GM18867 (cell line): ENCODE measurements around the gene LSP1.

Experiments
- ATAC-seq: cut with Tn5 transposase; IDR thresholded peaks from one replicate; pipeline ENCODE4 v1.9.1; 2021; ENCODE audit warnings: mild to moderate bottlenecking, moderate library complexity; ENCODE audit not compliant: unreplicated experiment

LSP1 gene

GRCh38 chr11:1847006-1847735 is 5.7 kb upstream of the LSP1 start:
- ATAC-seq = no peak

- no peak for ATAC-seq
Measured at GRCh38 chr11:1847926-1848639, 4.8 kb upstream of the LSP1 start.

GRCh38 chr11:1848640-1849430 is 4.0 kb upstream of the LSP1 start:
- ATAC-seq = no peak

DNA sequence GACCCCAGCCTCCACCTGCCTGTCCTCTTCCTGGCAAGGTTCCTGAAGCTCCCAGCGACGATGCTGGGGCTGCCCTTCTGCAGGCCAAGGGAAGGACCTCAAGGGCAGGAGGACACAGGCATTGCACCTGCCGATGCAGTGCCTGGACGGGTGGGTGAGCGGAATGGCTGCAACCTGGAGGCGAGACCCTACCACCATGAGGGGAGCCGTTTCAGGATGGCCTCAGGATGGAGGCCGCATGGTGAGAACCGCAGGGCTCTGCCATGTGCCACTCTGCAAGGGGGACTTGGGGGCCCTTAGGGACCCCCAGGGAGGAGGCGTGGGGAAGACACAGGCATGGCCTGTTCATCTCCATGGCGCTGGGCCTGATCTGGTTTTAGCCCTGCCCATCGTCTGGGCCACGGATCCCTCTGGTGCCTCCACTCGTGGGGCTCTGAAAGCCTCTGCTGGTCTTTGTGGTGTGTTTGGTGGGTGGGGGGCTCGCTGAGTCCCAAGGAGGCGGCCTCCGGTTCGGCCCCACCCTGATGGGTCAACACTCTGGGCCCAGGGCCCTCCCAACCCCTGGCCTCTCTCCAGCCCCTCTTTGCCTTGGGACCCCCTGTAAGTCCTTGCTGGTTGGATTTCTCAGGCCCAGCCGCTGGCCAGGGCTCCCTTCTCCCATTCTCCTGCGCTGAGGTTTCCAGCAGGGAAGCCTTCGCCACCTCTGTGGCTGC is 1.3 kb upstream of the LSP1 start:
- ATAC-seq = no peak

GRCh38 chr11:1852271-1852876 is 510 bp upstream of the LSP1 start:
- ATAC-seq = peak; percentile 1

DNA sequence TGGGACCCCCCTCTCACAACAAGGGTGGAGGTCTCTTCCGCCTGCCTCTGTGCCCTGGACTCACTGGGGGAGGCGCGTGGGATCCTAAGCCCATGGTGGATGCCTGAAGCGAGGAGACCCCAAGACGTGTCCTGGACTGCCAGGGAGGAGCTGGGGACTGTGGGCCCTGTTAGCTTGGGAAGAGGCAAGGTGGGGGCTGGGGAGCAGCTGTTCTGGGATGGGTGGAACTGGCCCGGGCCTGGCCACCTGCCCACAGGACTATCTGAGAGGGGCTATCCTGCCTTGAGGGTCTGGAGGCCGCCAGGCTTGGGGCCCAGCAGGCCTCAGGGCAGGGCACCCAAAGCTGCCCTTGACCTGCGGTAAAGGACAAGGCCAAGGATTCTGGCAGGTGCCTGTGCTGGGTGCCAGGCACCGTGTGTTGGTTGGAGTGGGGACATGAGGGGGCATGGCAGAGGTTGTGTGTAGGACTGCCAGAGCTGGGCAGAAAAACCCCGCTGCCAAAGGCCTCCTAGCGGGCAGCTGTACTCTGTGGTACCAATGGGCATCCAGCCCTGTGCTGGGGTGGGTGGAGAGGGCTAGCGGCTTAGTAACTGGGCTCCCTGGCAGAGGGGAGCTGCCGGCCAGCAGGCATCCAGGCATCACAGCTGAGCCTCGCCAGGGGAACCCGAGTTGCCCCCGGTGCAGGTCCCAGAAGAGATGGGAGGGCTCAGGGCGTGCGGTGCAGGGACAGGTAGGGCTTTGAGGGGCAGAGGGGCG is 670 bp downstream of the LSP1 start:
- ATAC-seq = no peak

DNA sequence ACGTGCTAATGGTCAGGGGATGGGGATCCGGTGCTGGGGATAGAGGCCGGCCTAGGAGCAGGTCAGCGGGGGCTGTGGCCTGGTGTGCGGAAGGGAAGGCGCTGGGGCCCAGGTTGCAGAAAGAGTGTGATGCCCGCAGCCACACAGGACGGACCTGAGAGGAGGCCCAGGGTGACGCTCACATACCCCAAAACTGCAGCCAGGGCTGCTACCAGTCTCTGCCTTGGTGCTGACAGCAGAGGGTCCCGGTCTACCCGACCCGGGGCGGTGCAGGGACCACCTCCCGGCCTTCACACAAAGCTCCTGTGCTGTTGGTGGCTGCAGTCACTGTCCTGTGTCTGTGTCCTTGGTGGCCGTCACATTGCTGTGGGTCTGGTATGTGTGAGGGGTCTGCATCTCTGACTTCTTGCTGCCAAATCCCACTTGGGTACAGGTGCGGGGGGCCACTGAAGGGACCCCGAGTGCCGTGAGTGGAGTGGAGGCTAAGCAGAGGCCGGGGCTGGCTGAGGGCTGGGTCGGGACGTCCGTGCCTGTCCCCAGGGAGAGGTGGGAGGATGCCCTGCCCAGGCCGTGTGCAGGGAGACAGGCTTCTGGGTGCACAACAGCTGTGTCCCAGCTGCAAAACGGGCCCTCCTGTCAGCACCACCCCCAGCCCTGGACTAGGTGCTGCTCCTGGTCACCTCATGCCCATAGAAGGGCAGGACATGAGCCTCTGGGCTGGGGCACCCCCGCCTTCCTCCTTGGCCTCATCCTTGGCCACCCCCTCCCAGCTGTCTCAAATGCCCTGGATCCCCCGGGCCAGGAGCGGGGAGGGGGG is 1.5 kb downstream of the LSP1 start:
- ATAC-seq = peak; percentile 14

DNA sequence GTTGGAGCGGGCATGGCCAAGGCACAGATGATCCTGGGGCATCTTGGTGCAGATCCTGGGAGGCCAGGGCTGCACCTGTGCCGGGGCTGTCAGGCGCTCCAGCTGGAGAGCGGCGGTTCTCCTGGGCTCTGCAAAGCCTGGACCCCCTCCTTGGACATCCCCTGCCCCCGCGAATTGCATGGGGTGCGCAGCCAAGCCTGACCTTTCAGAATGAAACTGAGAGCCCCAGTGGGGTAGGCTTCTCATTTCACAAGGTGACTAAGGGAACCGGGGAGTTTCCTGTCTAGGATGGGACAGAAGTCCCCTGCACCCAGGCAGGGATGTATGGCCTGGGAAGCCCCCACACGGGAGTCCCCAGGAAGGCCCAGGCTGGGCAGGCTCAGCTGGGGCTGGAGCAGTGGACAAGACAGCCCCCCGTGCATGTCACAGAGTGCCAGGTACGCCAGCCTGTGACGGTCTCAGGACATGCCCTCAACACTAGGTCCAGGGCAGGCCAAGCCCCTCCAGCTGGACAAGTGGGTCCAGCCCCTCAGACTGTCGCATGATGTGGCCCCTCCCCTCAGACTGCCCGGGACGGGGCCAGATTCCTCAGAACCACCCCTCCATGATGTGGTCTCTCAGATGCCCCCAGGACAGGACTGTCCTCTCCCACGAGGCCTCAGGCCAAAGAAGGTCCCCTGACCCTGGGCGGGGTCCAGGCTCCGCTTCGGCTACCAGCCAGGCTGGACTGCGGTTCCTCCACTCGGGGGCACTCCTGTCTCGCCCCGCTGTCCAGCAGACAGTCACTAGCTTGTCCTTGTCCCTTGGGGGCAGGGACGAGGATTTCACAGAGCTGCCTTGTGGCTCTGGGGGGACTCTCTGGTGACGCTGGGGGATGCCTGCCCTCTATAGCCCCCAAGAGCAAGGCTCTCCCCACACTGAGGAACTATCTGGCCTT is 2.3 kb downstream of the LSP1 start:
- peak; percentile 30 for ATAC-seq

DNA sequence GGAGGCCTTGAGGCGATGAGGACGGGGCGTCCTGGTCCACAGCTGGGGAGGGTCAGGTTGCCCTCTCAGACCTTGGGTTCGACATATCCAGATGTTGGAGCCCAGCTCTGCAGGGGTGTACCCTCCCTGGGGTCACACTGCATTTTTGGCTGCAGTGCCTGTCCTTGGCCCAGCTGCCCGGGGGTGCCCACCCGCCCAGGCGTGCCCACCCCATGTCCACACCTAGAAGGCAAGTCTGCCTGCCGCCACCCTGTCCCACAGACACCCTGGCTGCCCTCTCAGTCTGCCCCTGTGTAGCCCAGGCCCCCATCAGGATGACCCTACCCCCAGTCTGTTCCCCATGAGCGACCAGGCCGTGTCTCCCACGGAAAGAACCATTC is 3.0 kb downstream of the LSP1 start:
- ATAC-seq = no peak

DNA sequence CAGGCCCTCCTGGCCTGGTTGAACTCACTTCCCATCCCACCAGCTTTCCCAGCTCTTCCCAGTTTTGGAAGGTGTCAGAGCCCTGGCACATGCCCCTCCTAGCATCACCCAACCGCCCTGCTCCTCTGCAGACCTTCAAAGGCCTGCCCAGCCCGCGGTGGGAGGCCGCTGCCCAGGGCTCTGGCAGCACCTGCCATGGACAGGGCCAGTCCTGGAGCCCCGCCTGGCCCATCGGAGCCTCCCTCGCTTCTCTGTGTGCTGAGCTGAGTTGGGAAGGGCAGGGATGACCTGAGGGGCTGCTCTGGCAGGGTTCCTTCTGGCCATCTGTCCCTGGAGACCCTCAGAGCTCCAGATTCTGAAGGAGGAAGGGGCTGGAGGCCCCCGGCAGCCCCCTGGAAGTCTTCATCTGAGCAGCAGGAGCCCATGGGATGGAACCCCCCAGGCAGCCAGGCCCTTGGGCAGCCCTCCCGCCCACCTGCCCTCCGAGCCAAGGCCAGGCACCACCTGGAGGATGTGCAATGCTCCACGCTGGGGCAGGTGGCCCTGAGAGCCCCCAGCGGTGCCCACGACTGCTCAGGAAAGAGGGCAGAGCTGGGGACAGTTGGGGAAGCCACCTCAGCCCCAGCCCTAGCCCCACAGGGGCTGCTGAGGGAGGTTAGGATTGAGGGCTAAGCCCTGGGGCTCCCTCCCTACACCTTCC is 3.6 kb downstream of the LSP1 start:
- ATAC-seq = no peak

- ATAC-seq = no peak
Measured at GRCh38 chr11:1857064-1857463, 4.2 kb downstream of the LSP1 start.

DNA sequence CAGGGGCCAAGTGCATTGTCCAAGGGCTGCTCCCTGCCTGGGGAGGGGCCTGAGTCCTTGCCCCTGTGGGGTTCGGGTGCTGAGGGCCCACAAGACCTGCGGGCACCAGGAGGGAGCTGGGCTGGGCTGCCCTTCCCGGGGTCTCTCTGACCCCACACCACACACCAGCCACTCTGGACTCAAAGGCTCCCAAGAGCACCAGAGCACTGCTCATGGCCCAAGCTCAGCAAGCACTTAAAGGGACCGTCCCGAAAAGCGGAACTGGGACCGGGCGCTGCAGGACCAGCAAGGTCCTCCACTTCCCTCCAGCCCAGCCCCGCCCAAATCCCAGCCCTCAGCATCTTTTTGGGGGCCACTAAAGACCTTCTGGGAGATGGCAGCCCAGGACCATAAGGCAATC is 5.3 kb downstream of the LSP1 start:
- ATAC-seq = no peak

DNA sequence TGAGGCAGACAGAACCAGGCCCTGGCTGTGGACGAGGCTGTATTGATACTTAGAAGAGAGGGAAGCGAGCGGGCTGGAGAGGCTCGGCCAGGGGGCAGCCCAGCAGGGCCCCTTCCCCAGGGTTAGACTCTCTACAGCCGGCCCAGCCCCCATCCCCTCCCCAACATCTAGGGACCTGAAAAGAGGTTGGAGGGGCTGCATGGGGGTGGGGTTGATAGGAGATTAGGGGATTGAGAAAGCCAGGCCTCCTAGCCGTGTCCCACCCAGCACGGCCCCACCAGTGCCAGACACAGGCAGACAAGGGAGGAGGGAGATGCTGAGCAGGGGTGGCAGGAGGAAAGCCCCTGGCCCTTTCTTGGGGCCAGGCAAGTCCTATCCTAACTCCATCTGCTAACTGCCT is 5.7 kb downstream of the LSP1 start:
- ATAC-seq = no peak

DNA sequence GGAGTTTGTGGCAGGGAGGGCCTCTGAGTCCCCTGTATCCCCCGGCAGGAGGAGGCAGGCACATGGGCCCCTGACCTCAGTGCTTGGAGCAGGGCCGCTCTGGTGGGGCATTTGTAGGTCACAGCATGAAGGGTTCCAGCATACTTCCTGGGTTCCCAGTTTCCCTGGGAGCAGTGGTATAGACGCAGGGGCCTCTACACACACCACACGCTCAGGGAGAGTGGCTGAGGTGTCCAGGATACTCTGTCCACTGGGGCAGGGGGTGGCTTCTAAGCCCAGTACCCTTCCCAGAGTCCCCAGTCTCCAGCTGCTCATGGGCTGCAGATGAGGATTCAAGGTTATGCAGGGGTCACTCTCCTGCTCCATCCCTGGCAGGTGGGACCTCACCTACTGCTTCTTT is 6.1 kb downstream of the LSP1 start:
- no peak for ATAC-seq

DNA sequence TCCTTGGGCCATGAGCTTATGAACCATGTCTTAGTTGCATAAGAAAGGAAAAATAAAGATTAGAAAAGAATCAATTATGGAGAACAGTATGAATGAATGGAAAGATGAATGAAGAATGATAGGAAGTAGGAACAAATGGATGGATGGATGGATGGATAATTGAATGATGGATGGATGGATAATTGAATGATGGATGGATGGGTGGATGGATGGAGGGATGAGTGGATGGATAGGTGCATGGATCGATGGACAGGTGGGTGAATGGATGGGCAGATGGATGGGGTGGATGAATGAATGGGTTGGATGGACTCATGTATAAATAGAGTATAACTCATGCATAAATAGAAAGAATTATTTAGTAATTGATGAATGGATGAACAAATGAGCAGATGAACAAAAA is 7.2 kb downstream of the LSP1 start:
- no peak for ATAC-seq

GRCh38 chr11:1861435-1862411 is 8.8 kb downstream of the LSP1 start:
- ATAC-seq = no peak
